A673 (cell line): ENCODE results near the gene PRPF38A. TPM values are rescaled to one million over a fixed set of nuclear protein-coding genes. Genes with fewer than 3 reads are reported as not detected.

ENCODE experiments used
- BruUV-seq: library from RNA; stranded (reverse); fragments of 400-500 nt; replicated peaks from 2 replicates; lab custom pipeline; 2021; lab: Mats Ljungman, UMichigan
- CTCF ChIA-PET: fragments of 300-600 bp; sonication (Branson Sonifier 250); formaldehyde crosslinking; loops from one replicate; lab custom pipeline; 2022; ENCODE audit warnings: antibody characterized with exemption; lab: Charles Lee
- POLR2A ChIA-PET: fragments of 300-600 bp; sonication (Branson Sonifier 250); formaldehyde crosslinking; loops from one replicate; lab custom pipeline; 2022; ENCODE audit warnings: antibody characterized with exemption; ENCODE audit not compliant: low non-redundant PET; lab: Charles Lee
- DNase-seq: peaks from one replicate; pipeline ENCODE4 v3.0.0-alpha.2; 2015; ENCODE audit warnings: low spot score
- H3K27ac ChIP-seq: fragments of 200-600 bp; sonication (generic); 2 replicates; pipeline ENCODE4 v1.5.1; 2016; ENCODE audit warnings: mixed run types, low read depth, mild to moderate bottlenecking, mixed read lengths, antibody characterized with exemption, low read length; ENCODE audit not compliant: poor library complexity, severe bottlenecking
- H3K27me3 ChIP-seq: fragments of 200-600 bp; sonication (generic); replicated peaks from 2 replicates; pipeline ENCODE4 v1.6.1; 2017; ENCODE audit warnings: mixed run types, low read depth, mild to moderate bottlenecking, mixed read lengths, antibody characterized with exemption, low read length; ENCODE audit not compliant: insufficient read depth, poor library complexity
- H3K36me3 ChIP-seq: fragments of 200-600 bp; sonication (generic); 2 replicates; pipeline ENCODE4 v1.6.1; 2016; ENCODE audit warnings: mixed run types, mild to moderate bottlenecking, mixed read lengths, antibody characterized with exemption, low read length; ENCODE audit not compliant: insufficient read depth, poor library complexity, severe bottlenecking
- H3K4me1 ChIP-seq: fragments of 200-600 bp; sonication (generic); 2 replicates; pipeline ENCODE4 v1.6.1; 2017; ENCODE audit warnings: mixed run types, mild to moderate bottlenecking, mixed read lengths, antibody characterized with exemption, low read length; ENCODE audit not compliant: insufficient read depth, poor library complexity, severe bottlenecking
- H3K4me3 ChIP-seq: fragments of 200-600 bp; sonication (generic); 2 replicates; pipeline ENCODE4 v1.5.1; 2016; ENCODE audit warnings: low read depth, mixed run types, mild to moderate bottlenecking, mixed read lengths, low read length; ENCODE audit not compliant: poor library complexity, severe bottlenecking
- H3K9me3 ChIP-seq: fragments of 200-600 bp; sonication (generic); 2 replicates; pipeline ENCODE4 v1.6.1; 2016; ENCODE audit warnings: mixed run types, low read depth, mild to moderate bottlenecking, mixed read lengths, antibody characterized with exemption, low read length; ENCODE audit not compliant: poor library complexity, severe bottlenecking
- CTCF ChIP-seq: fragments of 300-800, 200-600 bp; sonication (generic); conservative IDR thresholded peaks from 2 replicates; pipeline ENCODE4 v1.5.1; 2017; ENCODE audit warnings: low read depth, mild to moderate bottlenecking, antibody characterized with exemption, low read length, moderate library complexity, mixed read lengths
- EZH2 ChIP-seq: fragments of 200-600 bp; sonication (generic); IDR thresholded peaks from 2 replicates; pipeline ENCODE4 v1.6.1; 2017; ENCODE audit warnings: borderline replicate concordance, low read depth, mild to moderate bottlenecking, mixed read lengths, antibody characterized with exemption, low read length; ENCODE audit not compliant: poor library complexity, severe bottlenecking
- intact Hi-C: fragments of 100-400 bp; cut with micrococcal nuclease; formaldehyde crosslinking; loops from one replicate; pipeline ENCODE4 v1.10.0; 2022; ENCODE audit not compliant: unreplicated experiment
- total RNA-seq: library from RNA; stranded (reverse); gene quantifications from 2 replicates; pipeline ENCODE4 v1.2.3, GENCODE V29; 2021

Gene PRPF38A
- total RNA-seq, 1 experiment from 2014 or later = 95.7 TPM

GRCh38 chr1:52423055-52423454 lies 18.7 kb downstream of the PRPF38A start:
- POLR2A ChIA-PET = no interaction called here
- Histone ChIP-seq H3K9me3 (no peaks in the 10 kb centered on the region), H3K4me3 (no peak overlapping the region), H3K36me3 (peaks cover 53% of the 10 kb centered on the region), H3K27ac (no peak overlapping the region), H3K4me1 (peaks cover 29% of the 10 kb centered on the region), H3K27me3 (no peaks in the 10 kb centered on the region)
- CTCF ChIA-PET = no interaction called here
- no peak for DNase-seq
- BruUV-seq = no TSS peak
- TF ChIP-seq CTCF (no peak), EZH2 (no peak)
- intact Hi-C loops = loop anchor here (5.0 kb wide), 1 partner anchor 129 kb away; the partner anchor contains the start of gene TUT4

- POLR2A ChIA-PET = no interaction called here
- TF ChIP-seq CTCF (no peak), EZH2 (no peak)
- peak overlapping the region; percentile 10 for H3K27ac ChIP-seq
- H3K9me3 ChIP-seq = no peaks in the 10 kb centered on the region
- intact Hi-C loops = loop anchor here (5.0 kb wide), 1 partner anchor 129 kb away; the partner anchor contains the start of gene TUT4
- DNase-seq = peak; percentile 45
- H3K4me3 ChIP-seq = no peak overlapping the region
- BruUV-seq = no TSS peak
- CTCF ChIA-PET = no interaction called here
- peaks cover 46% of the 10 kb centered on the region for H3K36me3 ChIP-seq
- peaks cover 29% of the 10 kb centered on the region for H3K4me1 ChIP-seq
- no peaks in the 10 kb centered on the region for H3K27me3 ChIP-seq
These were observed 19.4 kb downstream of the PRPF38A start for GRCh38 chr1:52423771-52424170.

GRCh38 chr1:52424231-52424636 lies 19.8 kb downstream of the PRPF38A start:
- intact Hi-C loops = loop anchor here (5.0 kb wide), 1 partner anchor 128 kb away; the partner anchor contains the start of gene TUT4

More at GRCh38 chr1:52424231-52424636, 19.8 kb downstream of the PRPF38A start:
- TF ChIP-seq EZH2 (no peak), CTCF (no peak)
- no TSS peak for BruUV-seq
- Histone ChIP-seq H3K27ac (peak overlapping the region; percentile 10), H3K9me3 (no peaks in the 10 kb centered on the region), H3K4me1 (peaks cover 29% of the 10 kb centered on the region), H3K27me3 (no peaks in the 10 kb centered on the region), H3K36me3 (peaks cover 45% of the 10 kb centered on the region), H3K4me3 (no peak overlapping the region)
- ChIA-PET POLR2A (no interaction called here), CTCF (no interaction called here)
- no peak for DNase-seq
